Middle frontal gyrus (tissue), 1 donor: ENCODE data around the gene FBXW5.

Experiments
- DNase-seq: peaks from one replicate; pipeline ENCODE4 v3.0.0-alpha.2; 2015; ENCODE audit warnings: low spot score; ENCODE audit errors: extremely low spot score

Gene FBXW5, protein sequence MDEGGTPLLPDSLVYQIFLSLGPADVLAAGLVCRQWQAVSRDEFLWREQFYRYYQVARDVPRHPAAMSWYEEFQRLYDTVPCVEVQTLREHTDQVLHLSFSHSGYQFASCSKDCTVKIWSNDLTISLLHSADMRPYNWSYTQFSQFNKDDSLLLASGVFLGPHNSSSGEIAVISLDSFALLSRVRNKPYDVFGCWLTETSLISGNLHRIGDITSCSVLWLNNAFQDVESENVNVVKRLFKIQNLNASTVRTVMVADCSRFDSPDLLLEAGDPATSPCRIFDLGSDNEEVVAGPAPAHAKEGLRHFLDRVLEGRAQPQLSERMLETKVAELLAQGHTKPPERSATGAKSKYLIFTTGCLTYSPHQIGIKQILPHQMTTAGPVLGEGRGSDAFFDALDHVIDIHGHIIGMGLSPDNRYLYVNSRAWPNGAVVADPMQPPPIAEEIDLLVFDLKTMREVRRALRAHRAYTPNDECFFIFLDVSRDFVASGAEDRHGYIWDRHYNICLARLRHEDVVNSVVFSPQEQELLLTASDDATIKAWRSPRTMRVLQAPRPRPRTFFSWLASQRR

DNA sequence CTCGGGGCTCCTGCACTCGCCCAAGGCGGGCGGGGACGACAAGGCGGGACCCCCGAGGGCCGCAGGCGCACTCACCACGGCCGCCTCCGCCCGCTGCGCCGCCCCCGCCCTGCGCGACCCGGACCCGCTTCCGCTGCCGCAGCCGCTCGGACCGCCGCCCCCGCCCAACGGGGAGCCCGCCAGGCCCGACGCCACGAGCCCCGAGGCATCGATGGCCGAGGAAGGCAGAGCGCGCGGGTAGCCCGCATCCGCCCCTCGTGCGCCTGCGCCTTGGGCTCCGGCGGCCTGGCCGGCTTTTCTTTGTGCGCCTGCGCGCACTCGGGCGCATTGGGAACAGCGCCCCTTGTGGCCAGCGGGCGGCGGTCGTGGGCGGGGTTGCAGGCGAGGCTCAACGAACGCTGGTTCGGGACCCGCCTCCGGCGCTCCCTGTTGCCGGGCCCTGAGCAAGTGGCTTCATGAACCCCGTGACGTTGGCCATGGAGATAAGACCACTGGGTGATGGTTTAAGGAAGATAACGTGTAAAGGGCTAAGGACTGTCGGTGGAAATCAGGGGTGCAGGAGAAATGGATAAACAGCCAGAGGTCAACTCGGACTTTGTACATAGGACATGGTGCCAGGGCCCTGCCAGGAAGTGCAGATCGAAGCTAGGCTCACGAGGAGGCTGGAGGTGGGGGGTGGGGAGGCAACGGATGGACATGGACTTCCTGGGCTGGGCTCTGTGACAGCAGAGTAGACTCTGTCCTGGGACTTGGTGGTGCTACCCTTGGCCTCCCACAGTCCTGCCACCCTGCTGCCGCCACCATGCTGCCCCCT, at the start of gene FBXW5, which contains the start of gene C8G:
Gene FBXW5, minus strand, starts transcription at position 220 of the 814 bp plus-strand sequence. CDS start 655 bp downstream, outside the sequence.
Gene C8G, plus strand, starts transcription at position 725 of the 814 bp plus-strand sequence. Its CDS starts 78 bp downstream, at position 803.
- DNase-seq: peak; percentile 92

DNA sequence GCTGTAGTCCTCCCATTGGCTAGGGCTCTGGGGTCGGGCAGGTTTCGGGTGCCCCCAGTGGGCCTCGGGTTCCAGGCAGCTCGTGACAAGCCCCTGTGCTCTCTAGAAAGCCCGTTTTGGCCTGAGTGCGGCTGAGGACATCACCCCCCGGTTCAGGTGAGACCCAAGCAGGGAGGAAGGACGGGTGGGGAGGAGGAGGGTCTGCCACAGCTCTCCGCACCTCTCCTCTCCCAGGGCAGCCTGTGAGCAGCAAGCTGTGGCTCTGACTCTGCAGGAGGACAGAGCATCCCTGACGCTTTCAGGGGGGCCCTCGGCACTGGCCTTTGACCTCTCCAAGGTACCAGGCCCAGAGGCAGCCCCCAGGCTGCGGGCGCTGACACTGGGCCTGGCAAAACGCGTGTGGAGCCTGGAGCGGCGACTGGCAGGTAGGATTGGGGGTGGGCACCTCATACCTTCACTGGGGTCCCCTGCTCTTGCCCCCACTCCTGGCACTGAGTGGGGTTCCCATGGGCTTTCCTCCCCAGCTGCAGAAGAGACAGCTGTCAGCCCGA, 48.4 kb upstream of the FBXW5 start:
- DNase-seq: no peak

DNA sequence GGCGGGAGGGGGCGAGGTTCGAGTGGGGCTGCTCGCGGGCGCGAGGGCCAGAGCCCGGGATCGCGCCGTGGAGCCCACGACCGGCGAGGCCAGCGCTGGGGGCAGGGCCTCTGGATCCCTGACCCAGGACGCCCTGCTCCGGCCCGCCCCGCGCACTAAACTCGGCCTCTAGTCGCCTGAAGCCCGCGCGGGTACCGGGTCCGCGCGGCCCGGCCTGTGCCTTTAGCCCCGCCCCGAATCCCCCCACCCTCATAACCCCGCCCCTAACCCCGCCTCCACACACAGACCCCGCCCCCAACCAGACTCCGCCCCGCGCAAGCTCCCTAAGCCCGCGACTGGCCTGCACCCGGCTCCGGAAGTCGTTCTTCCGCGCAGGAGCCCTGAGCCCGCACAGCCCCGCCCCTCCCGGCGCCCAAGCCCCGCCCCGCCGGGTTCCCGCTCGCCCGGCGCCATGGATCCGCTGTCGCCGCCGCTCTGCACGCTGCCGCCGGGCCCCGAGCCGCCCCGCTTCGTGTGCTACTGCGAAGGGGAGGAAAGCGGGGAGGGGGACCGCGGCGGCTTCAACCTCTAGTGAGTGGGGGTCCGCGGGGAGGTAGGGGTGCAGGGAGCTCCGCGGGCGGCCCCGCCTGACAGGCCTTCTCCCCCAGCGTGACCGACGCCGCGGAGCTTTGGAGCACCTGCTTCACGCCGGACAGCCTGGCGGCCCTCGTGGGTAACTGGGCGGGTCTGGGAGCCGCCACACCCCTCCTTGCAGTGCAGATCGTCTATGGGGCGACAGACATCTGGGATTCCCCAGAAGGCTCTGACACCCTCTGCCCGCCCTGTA, 47.7 kb upstream of the FBXW5 start, which contains the start of gene PAXX:
Gene PAXX, plus strand, starts transcription at position 430 of the 826 bp plus-strand sequence. Its CDS starts 22 bp downstream, at position 452.
- DNase-seq: peak; percentile 83

DNA sequence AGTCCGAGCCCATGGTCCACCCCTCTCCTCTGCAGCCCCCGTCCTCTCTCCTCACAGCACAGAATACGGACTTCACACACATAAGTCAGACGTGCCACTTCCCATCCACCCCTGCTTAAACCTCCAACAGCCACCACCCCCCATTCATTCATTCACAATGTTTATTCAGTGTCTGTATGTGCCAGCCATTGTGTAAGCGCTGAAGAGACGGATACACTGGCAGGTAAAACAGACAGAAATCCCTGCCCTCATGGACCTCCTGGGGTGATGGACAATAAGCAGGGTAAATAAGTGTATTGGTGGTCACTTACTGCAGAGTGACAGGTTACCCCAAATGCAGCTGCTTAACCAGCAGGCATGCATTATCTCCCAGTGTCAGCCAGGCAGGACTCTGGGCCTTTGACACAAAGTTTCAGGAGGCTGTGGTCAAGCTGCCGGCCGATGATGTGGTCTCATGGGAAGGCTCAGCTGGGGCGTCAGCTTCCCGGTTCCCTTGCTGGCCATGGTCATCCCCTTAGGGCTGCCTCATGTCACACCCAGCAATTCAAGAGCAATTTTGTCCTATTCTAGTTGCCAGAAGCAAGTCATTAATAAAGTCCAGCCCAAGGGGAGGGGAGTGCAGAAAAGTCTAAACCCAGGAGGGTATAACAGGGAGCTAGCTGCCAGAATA, 45.8 kb upstream of the FBXW5 start:
- no peak for DNase-seq

DNA sequence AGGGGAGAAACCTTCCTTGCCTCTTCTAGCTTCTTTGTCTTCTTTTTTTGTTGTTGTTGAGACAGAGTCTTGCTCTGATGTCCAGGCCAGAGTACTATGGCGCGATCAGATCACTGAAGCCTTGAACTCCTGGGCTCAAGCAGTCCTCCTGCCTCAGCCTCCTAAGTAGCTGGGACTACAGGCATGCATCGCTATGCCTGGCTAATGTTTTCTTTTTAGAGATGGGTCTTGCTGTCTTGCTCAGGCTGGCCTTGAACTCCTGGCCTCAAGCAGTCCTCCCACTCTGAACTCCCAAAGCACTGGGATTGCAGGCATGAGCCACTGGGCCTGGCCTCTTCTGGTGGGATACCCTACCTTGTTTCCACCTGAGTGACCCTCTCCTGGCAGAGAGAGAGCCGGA, 44.3 kb upstream of the FBXW5 start:
- DNase-seq: no peak

DNA sequence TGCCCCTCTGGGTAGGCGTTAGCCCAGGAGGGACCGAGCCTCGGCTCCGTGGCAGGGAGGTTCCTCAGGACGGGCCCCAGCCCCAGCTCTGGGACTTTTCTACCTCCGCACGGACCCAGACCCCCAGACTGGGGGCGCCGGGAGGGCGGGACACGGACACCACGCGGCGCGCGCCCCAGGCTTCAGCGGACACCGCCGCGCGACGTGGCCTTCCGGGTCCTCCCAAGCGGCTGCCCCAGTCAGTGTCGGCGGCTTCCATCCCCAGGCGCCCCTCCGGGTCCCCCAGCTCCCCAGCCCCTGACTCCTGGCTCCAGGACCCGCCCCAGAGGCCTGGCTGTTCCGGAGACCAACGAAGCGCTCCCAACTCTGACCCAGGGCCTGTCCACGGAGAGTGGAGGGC, 41.3 kb upstream of the FBXW5 start:
- DNase-seq: no peak

DNA sequence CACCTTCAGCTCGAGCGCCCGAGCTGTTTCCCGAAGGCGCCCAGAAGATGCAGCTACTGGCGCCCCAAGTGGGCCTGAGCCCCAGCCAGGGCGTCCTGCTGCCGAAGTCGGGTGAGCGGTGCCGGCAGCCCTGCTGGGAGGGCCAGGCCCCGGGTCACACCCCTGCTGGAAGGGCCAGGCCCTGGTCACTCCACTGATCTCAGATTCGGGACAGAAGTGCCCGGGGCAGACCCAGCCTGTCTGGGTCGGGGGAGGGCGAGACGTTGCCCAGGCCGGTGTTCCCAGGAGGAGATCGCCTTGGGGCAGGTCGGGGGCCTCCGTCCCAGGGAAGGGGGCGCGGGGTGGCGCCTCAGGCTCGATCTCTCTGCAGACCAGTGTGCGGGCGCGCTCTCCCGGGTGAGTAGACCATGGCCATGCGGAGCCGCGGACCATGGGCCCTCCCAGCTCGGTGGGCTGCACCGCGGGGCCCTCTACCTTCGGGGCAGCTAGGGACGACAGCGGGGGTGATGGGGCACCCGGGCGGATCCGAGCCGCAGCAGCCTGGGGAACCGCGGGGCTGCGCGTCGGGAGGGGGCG, 40.6 kb upstream of the FBXW5 start:
- DNase-seq: no peak

DNA sequence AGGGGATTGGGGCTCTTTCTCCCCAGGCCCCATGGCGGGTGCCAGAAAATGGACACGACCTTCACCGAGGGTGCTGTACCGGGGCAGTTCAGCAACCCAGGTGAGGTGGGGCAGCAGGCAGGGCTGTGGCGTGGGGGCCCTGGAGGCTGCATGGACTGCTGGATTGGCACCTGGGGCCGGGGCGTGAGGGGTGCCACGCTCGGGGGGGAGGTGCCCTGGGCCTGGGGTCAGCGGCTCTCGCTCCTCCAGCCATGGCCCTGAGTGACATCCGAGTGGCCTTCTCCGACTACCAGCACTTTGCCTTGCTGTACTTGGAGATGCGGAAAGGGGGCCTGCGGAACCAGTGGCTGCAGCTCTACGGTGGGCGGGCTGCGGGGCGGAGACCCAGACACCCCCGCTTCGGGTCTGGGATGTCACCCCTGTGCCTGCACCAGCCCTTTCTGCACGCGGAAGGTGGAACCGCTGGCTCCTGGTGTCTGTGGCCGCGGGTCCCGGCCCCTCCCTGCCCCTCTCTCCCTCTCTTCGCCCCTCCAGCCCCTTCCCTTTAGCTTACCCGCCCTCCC, 40.0 kb upstream of the FBXW5 start:
- no peak for DNase-seq

DNA sequence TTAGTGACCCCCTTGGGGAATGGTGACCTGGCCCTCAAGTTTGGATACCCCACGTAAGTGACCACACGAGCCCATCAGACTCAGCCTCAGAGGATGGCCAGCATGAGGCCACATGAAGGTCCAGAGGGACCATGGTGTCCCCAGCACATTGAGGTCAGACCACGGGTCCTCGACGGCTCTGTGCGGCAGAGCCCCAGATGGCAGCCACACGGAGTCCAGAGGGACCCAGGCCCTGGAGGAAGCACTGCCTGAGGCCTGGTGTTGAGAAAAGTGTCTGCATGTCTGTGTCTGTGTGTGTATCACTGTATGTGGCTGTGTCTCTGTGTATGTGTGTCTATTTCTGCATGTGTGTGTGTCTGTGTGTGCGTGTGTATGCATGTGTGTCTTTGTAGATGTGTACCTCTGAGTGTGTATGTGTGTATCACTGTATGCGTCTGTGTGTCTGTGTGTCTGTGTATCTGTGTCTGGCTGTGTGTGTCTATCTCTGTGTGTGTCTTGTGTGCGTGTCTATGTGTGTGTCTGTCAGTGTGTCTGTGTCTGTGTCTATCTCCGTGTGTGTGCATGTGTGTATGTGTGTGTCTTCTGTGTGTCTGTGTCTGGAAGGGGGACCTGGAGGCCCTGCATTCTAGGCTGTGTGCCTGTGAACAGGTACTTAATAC, 39.2 kb upstream of the FBXW5 start:
- no peak for DNase-seq

DNA sequence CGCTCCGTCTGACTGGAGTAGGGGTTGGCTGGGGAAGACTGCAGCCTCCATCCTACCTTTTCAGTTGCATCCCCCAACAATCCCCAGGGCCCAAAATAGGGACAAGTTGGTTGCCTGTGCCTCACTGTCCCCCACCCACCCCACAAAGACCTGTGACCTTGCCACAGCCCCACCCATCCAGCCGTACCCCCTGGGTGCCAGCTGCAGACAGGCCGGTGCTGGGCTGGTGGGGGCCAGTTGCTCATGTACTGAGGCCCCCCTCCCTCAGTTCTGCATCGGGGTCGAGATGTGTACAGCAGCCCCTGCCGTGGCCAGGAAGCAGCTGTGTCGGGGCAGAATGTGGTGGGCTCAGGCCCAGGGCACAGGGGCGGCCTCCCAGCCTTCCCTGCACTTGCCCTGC, 38.6 kb upstream of the FBXW5 start:
- no peak for DNase-seq

DNA sequence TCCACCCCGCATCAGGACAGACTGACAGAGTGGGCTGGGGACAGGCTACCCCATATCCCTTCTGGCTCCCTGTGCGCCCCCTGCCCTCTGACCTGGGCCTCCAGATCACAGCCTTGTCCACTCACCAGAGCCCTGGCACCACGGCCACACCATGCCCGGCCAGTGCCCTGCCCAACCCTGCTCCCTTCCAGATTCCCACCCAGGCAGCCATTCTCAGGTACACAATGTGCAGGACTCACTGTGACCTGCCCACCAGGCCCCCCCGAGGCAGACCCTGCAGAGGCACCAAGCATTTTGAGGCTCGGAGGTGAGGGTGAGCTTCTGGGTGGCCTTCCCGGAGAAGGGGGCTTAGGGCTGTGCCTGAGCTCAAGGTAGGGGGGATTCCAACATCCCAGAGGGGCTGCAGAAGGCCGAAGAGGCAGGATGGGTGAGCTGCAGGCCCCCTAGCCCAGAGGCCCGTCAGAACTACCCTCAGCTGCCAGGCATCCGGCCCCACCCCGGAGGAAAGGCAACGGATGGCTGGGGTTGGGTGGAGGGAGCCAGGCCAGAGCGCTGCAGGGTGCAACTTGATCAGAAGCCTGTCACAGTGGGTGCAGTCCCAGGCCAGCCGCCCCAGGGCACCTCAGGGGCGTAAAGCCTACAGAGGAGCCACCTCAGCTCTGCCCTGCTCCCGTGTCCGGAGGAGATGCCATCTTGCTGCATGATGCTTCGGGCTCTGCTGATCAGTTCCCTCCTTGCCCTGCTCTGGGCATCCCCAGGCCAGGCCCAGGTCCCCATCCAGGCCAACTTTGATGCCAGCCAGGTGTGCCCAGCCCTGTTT, 37.9 kb upstream of the FBXW5 start, which contains the start of gene LCNL1:
Gene LCNL1, plus strand, starts transcription at position 762 of the 820 bp plus-strand sequence. CDS start 594 bp downstream, outside the sequence.
- no peak for DNase-seq

DNA sequence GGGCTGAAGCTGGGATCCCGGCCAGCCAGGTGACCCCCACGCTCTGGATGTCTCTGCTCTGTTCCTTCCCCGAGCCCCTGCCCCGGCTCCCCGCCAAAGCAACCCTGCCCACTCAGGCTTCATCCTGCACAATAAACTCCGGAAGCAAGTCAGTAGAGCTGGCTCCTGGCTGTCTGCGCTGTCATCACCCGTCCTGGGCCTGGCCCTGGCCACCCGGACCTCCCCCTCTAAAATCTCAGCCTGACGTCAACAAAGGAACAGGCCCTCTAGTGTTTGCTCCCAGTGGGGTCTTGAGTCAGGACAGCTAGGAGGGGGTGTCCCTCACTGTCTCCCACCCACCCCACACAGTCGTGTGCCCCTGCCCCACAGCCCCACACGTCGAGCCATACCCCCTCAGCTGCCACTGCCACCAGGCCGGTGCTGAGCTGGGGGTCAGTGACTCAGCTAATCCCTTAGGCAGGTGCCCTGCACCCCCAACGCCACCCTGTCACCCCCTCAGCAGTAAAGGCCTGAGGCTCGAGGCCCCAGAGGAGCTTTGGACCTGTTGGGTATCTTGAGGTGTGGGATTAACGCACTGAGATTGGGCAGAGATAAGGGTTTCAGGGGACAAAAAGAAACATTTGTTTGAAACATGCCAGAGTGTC, 37.2 kb upstream of the FBXW5 start:
- DNase-seq: no peak

DNA sequence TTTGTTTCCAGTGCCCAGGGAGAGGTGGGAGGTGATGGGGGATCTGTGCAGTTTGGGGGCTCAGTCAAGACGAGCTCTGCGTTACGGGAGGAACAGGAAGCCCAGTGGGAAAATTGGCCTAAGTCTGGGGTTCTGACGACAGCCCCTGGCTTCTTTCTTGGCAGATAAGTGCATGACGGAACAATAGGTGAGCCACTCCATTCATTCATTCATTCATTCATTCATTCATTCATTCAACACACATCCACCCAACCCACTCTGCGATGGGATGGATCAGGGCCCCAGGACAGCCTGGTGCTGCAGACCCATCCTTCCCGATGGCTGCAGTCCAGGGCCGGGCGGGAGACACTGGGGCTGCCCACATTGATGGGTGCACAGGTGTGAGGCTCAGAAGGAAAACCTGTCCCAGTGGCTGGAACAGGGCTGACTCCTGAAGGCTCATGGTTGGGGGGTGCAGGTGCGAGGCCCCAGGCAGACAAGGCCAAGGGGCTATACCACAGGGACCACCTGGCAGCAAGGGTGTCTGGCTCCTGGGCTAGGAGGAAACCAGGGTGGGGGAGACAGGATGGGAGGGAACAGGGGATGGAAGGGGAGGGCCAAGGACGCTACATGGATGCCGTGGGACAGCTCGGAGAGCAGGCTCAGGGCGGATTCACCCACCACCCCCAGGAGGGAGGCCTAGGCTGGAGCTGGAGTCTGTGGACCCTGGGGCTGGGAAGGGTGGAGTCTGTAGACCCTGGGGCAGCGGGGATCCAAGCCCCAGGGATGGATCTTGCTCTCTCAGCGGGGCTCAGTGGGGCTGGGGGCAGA, 36.3 kb upstream of the FBXW5 start:
- DNase-seq: no peak

DNA sequence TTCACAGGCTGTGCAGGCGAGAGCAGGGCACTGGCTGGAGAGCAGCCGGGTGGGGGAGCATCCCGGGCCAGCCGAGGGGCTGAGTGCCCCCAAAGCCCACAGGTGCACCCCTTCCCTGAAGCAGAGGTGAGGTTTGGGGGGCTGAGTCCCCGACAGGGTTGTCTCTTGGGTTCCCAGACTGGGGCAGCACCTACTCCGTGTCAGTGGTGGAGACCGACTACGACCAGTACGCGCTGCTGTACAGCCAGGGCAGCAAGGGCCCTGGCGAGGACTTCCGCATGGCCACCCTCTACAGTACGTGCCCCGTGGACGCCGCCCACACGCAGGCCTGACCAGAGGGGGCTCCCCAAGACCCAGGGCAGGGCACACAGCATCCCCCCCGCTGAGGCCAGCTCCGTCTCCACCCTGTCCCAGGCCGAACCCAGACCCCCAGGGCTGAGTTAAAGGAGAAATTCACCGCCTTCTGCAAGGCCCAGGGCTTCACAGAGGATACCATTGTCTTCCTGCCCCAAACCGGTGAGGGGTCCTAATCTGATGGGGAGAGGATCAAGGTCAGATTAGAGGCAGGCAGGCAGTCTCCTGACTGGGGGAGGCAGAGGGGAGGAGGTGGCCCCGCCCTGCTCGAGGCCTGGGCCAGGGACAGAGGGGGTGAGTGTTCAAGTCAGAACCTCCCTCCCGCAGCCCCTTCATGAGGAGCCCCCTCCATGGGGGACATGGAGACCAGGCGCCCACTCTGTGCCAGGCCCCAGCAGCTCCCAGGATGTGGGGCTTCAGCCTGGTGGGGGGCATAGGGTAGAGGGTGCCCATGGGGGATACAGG, 35.4 kb upstream of the FBXW5 start:
- no peak for DNase-seq

DNA sequence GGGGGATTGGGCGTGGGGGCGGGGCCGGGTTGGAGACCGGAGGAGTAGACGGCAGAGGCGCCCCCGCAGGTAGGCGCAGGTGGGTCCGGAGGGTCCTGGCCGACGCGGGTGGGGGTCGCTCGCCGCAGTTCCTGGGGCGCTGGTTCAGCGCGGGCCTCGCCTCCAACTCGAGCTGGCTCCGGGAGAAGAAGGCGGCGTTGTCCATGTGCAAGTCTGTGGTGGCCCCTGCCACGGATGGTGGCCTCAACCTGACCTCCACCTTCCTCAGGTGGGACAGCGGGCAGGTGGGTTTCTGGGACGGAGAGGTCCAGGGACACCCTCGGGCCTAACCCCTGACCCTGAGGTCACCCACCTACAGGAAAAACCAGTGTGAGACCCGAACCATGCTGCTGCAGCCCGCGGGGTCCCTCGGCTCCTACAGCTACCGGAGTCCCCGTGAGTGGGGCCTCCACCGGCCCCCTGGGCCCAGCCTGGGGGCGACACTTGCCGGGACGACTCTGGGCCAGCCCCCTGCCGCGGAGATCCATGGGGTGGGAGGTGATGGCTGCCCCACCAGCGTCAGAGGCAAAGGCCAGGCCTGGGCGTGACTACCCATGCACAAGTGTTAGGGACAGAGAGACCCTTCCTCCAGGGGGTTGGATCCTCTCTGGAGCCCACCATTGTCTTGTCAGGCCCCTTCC, 34.5 kb upstream of the FBXW5 start:
- no peak for DNase-seq
